GM12878 (cell line): ENCODE measurements around the gene PRKAR1A. TPM values are rescaled to one million over a fixed set of nuclear protein-coding genes. Genes with fewer than 3 reads are reported as not detected.

Experiments
- ATAC-seq: fragments of 200-7000 bp; cut with Tn5 transposase; 3 replicates; pipeline ENCODE4 v1.9.1; 2020; ENCODE audit warnings: mild to moderate bottlenecking, moderate library complexity
- BruUV-seq: library from RNA; stranded (reverse); fragments of 400-500 nt; replicated peaks from 2 replicates; lab custom pipeline; 2021; lab: Mats Ljungman, UMichigan
- CTCF ChIA-PET: fragments of 300-600 bp; sonication (Branson Sonifier 250); formaldehyde crosslinking; extraction: SDS; loops from one replicate; lab custom pipeline; 2021; ENCODE audit warnings: inconsistent platforms; lab: Yijun Ruan, JAX
- POLR2A ChIA-PET: fragments of 350-600 bp; formaldehyde crosslinking; extraction: SDS; loops from one replicate; lab custom pipeline; 2021; ENCODE audit warnings: inconsistent platforms; lab: Charles Lee
- RAD21 ChIA-PET: fragments of 300-600 bp; sonication (Branson Sonifier 250); formaldehyde crosslinking; loops from one replicate; lab custom pipeline; 2023; ENCODE audit warnings: antibody characterized with exemption; ENCODE audit not compliant: unreplicated experiment; lab: Charles Lee
- SMC1A ChIA-PET: fragments of 300-600 bp; sonication (Branson Sonifier 250); formaldehyde crosslinking; loops from one replicate; lab custom pipeline; 2023; ENCODE audit not compliant: unreplicated experiment, uncharacterized antibody; lab: Charles Lee
- DNase-seq: peaks from one replicate; pipeline ENCODE4 v3.0.0-alpha.2; 2011; ENCODE audit warnings: low read depth, low spot score
- FAIRE-seq: peaks from 3 replicates; lab custom pipeline; 2011; peaks lifted over from hg19 to GRCh38; lab: Jason Lieb, UNC
- H2AFZ ChIP-seq: 2 replicates; pipeline ENCODE4 v1.6.0; 2011; ENCODE audit warnings: low read depth, low read length, control low read depth; ENCODE audit not compliant: control insufficient read depth
- H3K27ac ChIP-seq: 2 replicates; pipeline ENCODE4 v1.5.1; 2011; ENCODE audit warnings: control low read depth; ENCODE audit not compliant: control insufficient read depth, insufficient read depth
- H3K27me3 ChIP-seq, 2 experiments: replicated peaks in 1 of 2; 2 replicates each; pipeline versions ENCODE4 v1.6.0 to v1.6.1; 2011; ENCODE audit warnings: low read length in 1 of 2; ENCODE audit not compliant: control insufficient read depth in 2 of 2, insufficient read depth in 2 of 2
- H3K36me3 ChIP-seq, 2 experiments: 2 replicates each; pipeline ENCODE4 v1.5.1; 2011; ENCODE audit warnings: low read length in 1 of 2; ENCODE audit not compliant: control insufficient read depth in 2 of 2, insufficient read depth in 2 of 2
- H3K4me1 ChIP-seq: 2 replicates; pipeline ENCODE4 v1.6.1; 2011; ENCODE audit warnings: mild to moderate bottlenecking, low read length, moderate library complexity, mixed read lengths; ENCODE audit not compliant: control insufficient read depth, insufficient read depth
- H3K4me2 ChIP-seq: 2 replicates; pipeline ENCODE4 v1.6.0; 2011; ENCODE audit warnings: control low read depth; ENCODE audit not compliant: control insufficient read depth, insufficient read depth
- H3K4me3 ChIP-seq: fragments of 200-600 bp; sonication (generic); 2 replicates; pipeline ENCODE4 v1.5.1; 2016
- H3K79me2 ChIP-seq: 2 replicates; pipeline ENCODE4 v1.6.0; 2011; ENCODE audit warnings: low read length; ENCODE audit not compliant: control insufficient read depth, insufficient read depth
- H3K9ac ChIP-seq: 2 replicates; pipeline ENCODE4 v1.8.0; 2011; ENCODE audit warnings: low read length, control low read depth, mixed read lengths; ENCODE audit not compliant: control insufficient read depth, insufficient read depth
- H3K9me3 ChIP-seq: replicated peaks from 3 replicates; pipeline ENCODE4 v1.5.1; 2011; ENCODE audit warnings: mild to moderate bottlenecking, low read length; ENCODE audit not compliant: control insufficient read depth, insufficient read depth
- H4K20me1 ChIP-seq: 2 replicates; pipeline ENCODE4 v1.6.0; 2011; ENCODE audit not compliant: control insufficient read depth, insufficient read depth
- CHD4 ChIP-seq: fragments of 200-600 bp; sonication (generic); IDR thresholded peaks from 2 replicates; pipeline ENCODE4 v1.6.1; 2016; ENCODE audit warnings: mild to moderate bottlenecking
- IKZF2 ChIP-seq, 2 experiments: fragments of 450-650 bp; IDR thresholded peaks; 2 replicates each; pipeline ENCODE4 v1.6.1; 2017; ENCODE audit warnings: mild to moderate bottlenecking in 2 of 2, moderate library complexity in 2 of 2
- MEF2B ChIP-seq: fragments of 450-650 bp; IDR thresholded peaks from 2 replicates; pipeline ENCODE4 v1.6.1; 2018; ENCODE audit warnings: mild to moderate bottlenecking, moderate library complexity; ENCODE audit not compliant: partially characterized antibody, poor library complexity, severe bottlenecking
- PAX8 ChIP-seq: fragments of 450-650 bp; IDR thresholded peaks from 2 replicates; pipeline ENCODE4 v1.6.1; 2017; ENCODE audit warnings: mild to moderate bottlenecking, moderate library complexity
- ZBTB33 ChIP-seq: fragments of 450-650 bp; IDR thresholded peaks from 2 replicates; pipeline ENCODE4 v1.6.1; 2017; ENCODE audit warnings: mild to moderate bottlenecking
- ZBTB40 ChIP-seq: fragments of 450-650 bp; IDR thresholded peaks from 2 replicates; pipeline ENCODE4 v1.6.1; 2016; ENCODE audit warnings: mild to moderate bottlenecking, moderate library complexity, borderline replicate concordance
- ZNF622 ChIP-seq: fragments of 450-650 bp; IDR thresholded peaks from 2 replicates; pipeline ENCODE4 v1.6.1; 2017; ENCODE audit warnings: mild to moderate bottlenecking, inconsistent platforms
- WGBS: methylation state at CpG from one replicate; pipeline ENCODE4 v1.1.6; 2016; ENCODE audit warnings: low lambda C conversion rate; ENCODE audit not compliant: insufficient replicate concordance, insufficient coverage; ENCODE audit errors: missing lambda C conversion rate; 5-methylcytosine and 5-hydroxymethylcytosine counted together
- in situ Hi-C: fragments of 300-500 bp; cut with MboI; formaldehyde crosslinking; loops from 9 replicates; pipeline ENCODE4 v1.14.3; 2018; ENCODE audit warnings: mixed read lengths
- intact Hi-C: fragments of 100-400 bp; cut with micrococcal nuclease; formaldehyde crosslinking; loops from one replicate; pipeline ENCODE4 v1.14.2; 2022; ENCODE audit not compliant: unreplicated experiment
- polyA plus RNA-seq, 11 experiments: library from polyadenylated mRNA; depleted of rRNA in 4 of 11; unstranded in 6 of 11; stranded (reverse) in 5 of 11; fragments of >200 nt; fragmentation: Nextera tagmentation in 4 of 11; fragmentation: Illumina TruSeq in 1 of 11; extraction: Ambion mirVana in 4 of 11; extraction: Trizol in 1 of 11; gene quantifications; 1 replicate in 1 of 11; 2 replicates in 10 of 11; pipeline versions ENCODE4 v1.2.1 to v1.2.3, GENCODE V29; 2011 to 2016; ENCODE audit warnings: inconsistent platforms in 2 of 11, missing spikeins in 2 of 11, low read depth in 1 of 11
- total RNA-seq, 4 experiments: library from RNA; depleted of rRNA in 3 of 4; stranded (reverse); fragments of >200 nt in 3 of 4; fragmentation: Illumina TruSeq in 1 of 4; extraction: Trizol in 1 of 4; gene quantifications; 2 replicates each; pipeline versions ENCODE4 v1.2.1 to v1.2.3, GENCODE V29; 2013 to 2021

The PRKAR1A gene
- total and polyA plus RNA-seq, 10 of the 15 experiments (the other 5 are each of a cell fraction or from before 2014, with no cell fraction given): 29.1 to 200 (median 125) TPM

GRCh38 chr17:68566442-68566738 lies 54.2 kb downstream of the PRKAR1A start:
- 0% methylated on average over 2 of the region's 2 CpGs for WGBS
- TF ChIP-seq PAX8: no peak
- no peak for TF ChIP-seq CHD4
- TF ChIP-seq ZBTB33: no peak
- TF ChIP-seq ZBTB40: no peak
- no peak for TF ChIP-seq MEF2B
- no peak for TF ChIP-seq ZNF622
- TF ChIP-seq IKZF2 (IDR thresholded peaks at IDR 0.05): no peak
- no peaks in the 10 kb centered on the region for H4K20me1 ChIP-seq
- no peak for ATAC-seq
- H3K4me3 ChIP-seq: no peak overlapping the region
- no peak overlapping the region for H2AFZ ChIP-seq
- no peaks in the 10 kb centered on the region for H3K9me3 ChIP-seq
- ChIA-PET POLR2A (no interaction called here), RAD21 (no interaction called here), SMC1A (interaction anchor here (1.2 to 2.0 kb wide), 2 partner anchors 13 to 32 kb away, joined by 3 to 4 read pairs; no protein-coding TSS in a partner anchor), CTCF (no interaction called here)
- intact Hi-C loops: no loop called here
- H3K27me3 ChIP-seq: no peaks in the 10 kb centered on the region; a peak in 1 of 4 replicates
- H3K36me3 ChIP-seq: no peaks in the 10 kb centered on the region
- no peak for DNase-seq
- in situ Hi-C loops: no loop called here
- H3K9ac ChIP-seq: no peak overlapping the region
- no peak overlapping the region for H3K4me2 ChIP-seq
- no peaks in the 10 kb centered on the region for H3K79me2 ChIP-seq
- no peaks in the 10 kb centered on the region for H3K4me1 ChIP-seq
- no peak for FAIRE-seq
- BruUV-seq: no TSS peak
- no peak overlapping the region for H3K27ac ChIP-seq
